CMK (cell line): ENCODE results near the gene ORAI3.

ENCODE experiments used
- DNase-seq: peaks from one replicate; pipeline ENCODE4 v3.0.0-alpha.2; 2010; ENCODE audit warnings: low read depth

The ORAI3 gene

GRCh38 chr16:30947859-30948666 is 805 bp upstream of the ORAI3 start:
- no peak for DNase-seq

GRCh38 chr16:30949650-30950515 is 1.0 kb downstream of the ORAI3 start:
- peak; percentile 92 for DNase-seq

- DNase-seq = no peak
Measured at GRCh38 chr16:30950516-30951065, 1.7 kb downstream of the ORAI3 start.

- no peak for DNase-seq
Measured at GRCh38 chr16:30951193-30951592, 2.3 kb downstream of the ORAI3 start.

GRCh38 chr16:30951750-30952149 is 2.9 kb downstream of the ORAI3 start:
- no peak for DNase-seq

GRCh38 chr16:30953111-30953510 is 4.2 kb downstream of the ORAI3 start:
- DNase-seq = no peak

- peak; percentile 61 for DNase-seq
Measured at GRCh38 chr16:30953511-30954124, 4.8 kb downstream of the ORAI3 start.

GRCh38 chr16:30954993-30955392 is 6.1 kb downstream of the ORAI3 start:
- DNase-seq = no peak

- DNase-seq = peak; percentile 70
Measured at GRCh38 chr16:30956601-30957455, 8.0 kb downstream of the ORAI3 start.

- DNase-seq = peak; percentile 84
Measured at GRCh38 chr16:30957456-30958174, 8.7 kb downstream of the ORAI3 start, which contains the start of gene SETD1A. SETD1A (plus strand) TSS chr16:30957754; CDS start chr16:30958732, 978 bp downstream.

GRCh38 chr16:30958175-30959079 is 9.6 kb downstream of the ORAI3 start:
- DNase-seq = peak; percentile 56

GRCh38 chr16:30961384-30961783 is 12.5 kb downstream of the ORAI3 start:
- DNase-seq = no peak

GRCh38 chr16:30963925-30964511 is 15.2 kb downstream of the ORAI3 start:
- DNase-seq = no peak

GRCh38 chr16:30964574-30965226 is 15.8 kb downstream of the ORAI3 start:
- no peak for DNase-seq

GRCh38 chr16:30965436-30965835 is 16.6 kb downstream of the ORAI3 start:
- no peak for DNase-seq

GRCh38 chr16:30966033-30966619 is 17.3 kb downstream of the ORAI3 start:
- DNase-seq = no peak

- DNase-seq = no peak
Measured at GRCh38 chr16:30967795-30968194, 18.9 kb downstream of the ORAI3 start.

- DNase-seq = no peak
Measured at GRCh38 chr16:30969246-30969842, 20.5 kb downstream of the ORAI3 start.
